HEK293 (cell line): ENCODE results near the gene UBE2D3.

Experiments
- CTCF ChIA-PET: fragments of 350-600 bp; formaldehyde crosslinking; extraction: SDS; loops from one replicate; lab custom pipeline; 2021; ENCODE audit warnings: antibody characterized with exemption; lab: Yijun Ruan, JAX
- POLR2A ChIA-PET: fragments of 300-600 bp; formaldehyde crosslinking; extraction: SDS; loops from one replicate; lab custom pipeline; 2020; ENCODE audit warnings: antibody characterized with exemption, inconsistent platforms; lab: Yijun Ruan, JAX
- H3K27ac ChIP-seq: fragments of 200-500 bp; sonication (Bioruptor generic); 2 replicates; pipeline ENCODE4 v1.5.1; 2014; ENCODE audit warnings: low read depth, low read length, control low read depth, inconsistent platforms; ENCODE audit errors: extremely low read depth
- H3K36me3 ChIP-seq, 2 experiments: fragments of 200-500 bp in 1 of 2; sonication (Bioruptor generic) in 1 of 2; 1 replicate in 1 of 2; 2 replicates in 1 of 2; pipeline ENCODE4 v1.5.1; 2014 to 2017; ENCODE audit warnings: inconsistent platforms in 2 of 2, low read length in 2 of 2; ENCODE audit not compliant: control insufficient read depth in 2 of 2, insufficient read depth in 1 of 2
- H3K4me1 ChIP-seq: fragments of 200-500 bp; sonication (Bioruptor generic); 2 replicates; pipeline ENCODE4 v1.5.1; 2014; ENCODE audit warnings: mild to moderate bottlenecking, low read length, inconsistent platforms; ENCODE audit not compliant: control insufficient read depth, insufficient read depth
- H3K4me3 ChIP-seq: 2 replicates; pipeline ENCODE4 v1.5.1; 2011; ENCODE audit warnings: low read depth, mild to moderate bottlenecking, control low read depth, low read length, moderate library complexity
- H3K9me3 ChIP-seq: fragments of 200-500 bp; sonication (Bioruptor generic); 2 replicates; pipeline ENCODE4 v1.5.1; 2014; ENCODE audit warnings: low read depth, low read length, inconsistent platforms; ENCODE audit not compliant: control insufficient read depth, insufficient read depth
- GFI1B ChIP-seq: fragments of 450-650 bp; formaldehyde crosslinking; IDR thresholded peaks from 2 replicates; pipeline ENCODE4 v1.5.1; 2016; ENCODE audit warnings: missing biosample characterization, missing genetic modification characterization
- KLF8 ChIP-seq: fragments of 450-650 bp; formaldehyde crosslinking; IDR thresholded peaks from 2 replicates; pipeline ENCODE4 v1.5.1; 2016; ENCODE audit warnings: missing biosample characterization, missing genetic modification characterization
- MYNN ChIP-seq: fragments of 450-650 bp; formaldehyde crosslinking; IDR thresholded peaks from 2 replicates; pipeline ENCODE4 v1.5.1; 2016; ENCODE audit warnings: missing biosample characterization, missing genetic modification characterization, borderline replicate concordance
- ZBTB26 ChIP-seq: fragments of 450-650 bp; formaldehyde crosslinking; optimal IDR thresholded peaks from 2 replicates; pipeline ENCODE3; 2016; ENCODE audit warnings: missing biosample characterization, mild to moderate bottlenecking, missing genetic modification characterization
- ZBTB7A ChIP-seq: fragments of 450-650 bp; formaldehyde crosslinking; IDR thresholded peaks from 2 replicates; pipeline ENCODE4 v1.5.1; 2016; ENCODE audit warnings: low read depth, missing biosample characterization, missing genetic modification characterization
- ZEB2 ChIP-seq: fragments of 450-650 bp; formaldehyde crosslinking; IDR thresholded peaks from 2 replicates; pipeline ENCODE4 v1.5.1; 2016; ENCODE audit warnings: missing biosample characterization, missing genetic modification characterization
- ZFHX2 ChIP-seq: fragments of 450-650 bp; formaldehyde crosslinking; conservative IDR thresholded peaks from 2 replicates; pipeline ENCODE4 v1.5.1; 2016; ENCODE audit warnings: missing biosample characterization, missing genetic modification characterization
- ZFP37 ChIP-seq: fragments of 450-650 bp; formaldehyde crosslinking; IDR thresholded peaks from 2 replicates; pipeline ENCODE4 v1.5.1; 2016; ENCODE audit warnings: missing biosample characterization, missing genetic modification characterization
- ZNF16 ChIP-seq: fragments of 450-650 bp; formaldehyde crosslinking; IDR thresholded peaks from 2 replicates; pipeline ENCODE4 v1.5.1; 2016; ENCODE audit warnings: low read depth, missing biosample characterization, missing genetic modification characterization
- ZNF184 ChIP-seq: fragments of 450-650 bp; IDR thresholded peaks from 2 replicates; pipeline ENCODE4 v1.5.1; 2018; ENCODE audit warnings: missing biosample characterization, mild to moderate bottlenecking, missing genetic modification characterization
- ZNF214 ChIP-seq: fragments of 450-650 bp; formaldehyde crosslinking; IDR thresholded peaks from 2 replicates; pipeline ENCODE4 v1.5.1; 2017; ENCODE audit warnings: missing biosample characterization, mild to moderate bottlenecking, missing genetic modification characterization, borderline replicate concordance
- ZNF24 ChIP-seq: fragments of 450-650 bp; formaldehyde crosslinking; IDR thresholded peaks from 2 replicates; pipeline ENCODE4 v1.5.1; 2016; ENCODE audit warnings: missing biosample characterization, missing genetic modification characterization
- ZNF26 ChIP-seq: fragments of 450-650 bp; formaldehyde crosslinking; IDR thresholded peaks from 2 replicates; pipeline ENCODE4 v1.5.1; 2016; ENCODE audit warnings: missing biosample characterization, missing genetic modification characterization
- ZNF324 ChIP-seq: fragments of 450-650 bp; formaldehyde crosslinking; IDR thresholded peaks from 2 replicates; pipeline ENCODE4 v1.5.1; 2016; ENCODE audit warnings: missing biosample characterization, missing genetic modification characterization
- ZNF473 ChIP-seq: fragments of 450-650 bp; formaldehyde crosslinking; IDR thresholded peaks from 2 replicates; pipeline ENCODE4 v1.5.1; 2017; ENCODE audit warnings: missing biosample characterization, missing genetic modification characterization
- ZNF555 ChIP-seq: fragments of 450-650 bp; formaldehyde crosslinking; conservative IDR thresholded peaks from 2 replicates; pipeline ENCODE4 v1.5.1; 2017; ENCODE audit warnings: missing biosample characterization, mild to moderate bottlenecking, missing genetic modification characterization, inconsistent platforms
- ZNF561 ChIP-seq: fragments of 450-650 bp; IDR thresholded peaks from 2 replicates; pipeline ENCODE4 v1.5.1; 2018; ENCODE audit warnings: missing biosample characterization, missing genetic modification characterization, borderline replicate concordance
- ZNF624 ChIP-seq: fragments of 450-650 bp; formaldehyde crosslinking; IDR thresholded peaks from 2 replicates; pipeline ENCODE4 v1.5.1; 2017; ENCODE audit warnings: missing biosample characterization, missing genetic modification characterization
- ZNF664 ChIP-seq: fragments of 450-650 bp; formaldehyde crosslinking; IDR thresholded peaks from 2 replicates; pipeline ENCODE4 v1.5.1; 2016; ENCODE audit warnings: missing biosample characterization, missing genetic modification characterization
- ZNF76 ChIP-seq: fragments of 450-650 bp; formaldehyde crosslinking; IDR thresholded peaks from 2 replicates; pipeline ENCODE4; 2016; ENCODE audit warnings: low read depth, missing biosample characterization, missing genetic modification characterization, borderline replicate concordance
- ZNF768 ChIP-seq: fragments of 450-650 bp; formaldehyde crosslinking; IDR thresholded peaks from 2 replicates; pipeline ENCODE4 v1.5.1; 2018; ENCODE audit warnings: missing biosample characterization, mild to moderate bottlenecking, missing genetic modification characterization
- ZNF837 ChIP-seq: fragments of 450-650 bp; formaldehyde crosslinking; IDR thresholded peaks from 2 replicates; pipeline ENCODE4 v1.5.1; 2016; ENCODE audit warnings: missing biosample characterization, missing genetic modification characterization
- ZSCAN16 ChIP-seq: fragments of 450-650 bp; formaldehyde crosslinking; IDR thresholded peaks from 2 replicates; pipeline ENCODE4 v1.5.1; 2016; ENCODE audit warnings: missing biosample characterization, missing genetic modification characterization
- ZSCAN5A ChIP-seq: fragments of 450-650 bp; formaldehyde crosslinking; IDR thresholded peaks from 2 replicates; pipeline ENCODE4 v1.5.1; 2016; ENCODE audit warnings: missing biosample characterization, missing genetic modification characterization
- TF ChIP-seq, protein P1 (sequence below): fragments of 450-650 bp; formaldehyde crosslinking; conservative IDR thresholded peaks from 2 replicates; pipeline ENCODE4 v1.5.1; 2016; ENCODE audit warnings: low read depth, missing biosample characterization, missing genetic modification characterization
- TF ChIP-seq, protein P2 (sequence below): fragments of 450-650 bp; formaldehyde crosslinking; IDR thresholded peaks from 2 replicates; pipeline ENCODE4 v1.5.1; 2016; ENCODE audit warnings: missing biosample characterization, missing genetic modification characterization

Gene UBE2D3

DNA sequence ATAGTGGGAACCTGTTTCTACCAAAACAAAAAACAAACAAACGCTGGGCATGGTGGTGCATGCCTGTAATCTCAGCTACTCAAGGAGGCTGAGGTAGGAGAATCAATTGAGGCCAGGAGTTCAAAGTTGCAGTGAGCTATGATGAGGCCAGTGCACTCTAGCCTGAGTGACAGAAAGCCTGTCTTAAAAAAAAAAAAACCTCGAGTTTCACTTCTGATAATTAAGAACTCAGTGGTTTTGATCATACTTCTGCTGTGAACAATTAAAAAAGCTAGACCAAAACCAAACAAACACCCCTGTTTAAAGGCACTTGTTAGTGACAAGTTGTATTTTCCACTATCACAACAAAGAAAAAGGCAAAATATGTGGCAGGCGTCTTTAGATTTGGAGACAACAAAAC, 15.0 kb upstream of the UBE2D3 start (continued):
- TF ChIP-seq, protein P1, sequence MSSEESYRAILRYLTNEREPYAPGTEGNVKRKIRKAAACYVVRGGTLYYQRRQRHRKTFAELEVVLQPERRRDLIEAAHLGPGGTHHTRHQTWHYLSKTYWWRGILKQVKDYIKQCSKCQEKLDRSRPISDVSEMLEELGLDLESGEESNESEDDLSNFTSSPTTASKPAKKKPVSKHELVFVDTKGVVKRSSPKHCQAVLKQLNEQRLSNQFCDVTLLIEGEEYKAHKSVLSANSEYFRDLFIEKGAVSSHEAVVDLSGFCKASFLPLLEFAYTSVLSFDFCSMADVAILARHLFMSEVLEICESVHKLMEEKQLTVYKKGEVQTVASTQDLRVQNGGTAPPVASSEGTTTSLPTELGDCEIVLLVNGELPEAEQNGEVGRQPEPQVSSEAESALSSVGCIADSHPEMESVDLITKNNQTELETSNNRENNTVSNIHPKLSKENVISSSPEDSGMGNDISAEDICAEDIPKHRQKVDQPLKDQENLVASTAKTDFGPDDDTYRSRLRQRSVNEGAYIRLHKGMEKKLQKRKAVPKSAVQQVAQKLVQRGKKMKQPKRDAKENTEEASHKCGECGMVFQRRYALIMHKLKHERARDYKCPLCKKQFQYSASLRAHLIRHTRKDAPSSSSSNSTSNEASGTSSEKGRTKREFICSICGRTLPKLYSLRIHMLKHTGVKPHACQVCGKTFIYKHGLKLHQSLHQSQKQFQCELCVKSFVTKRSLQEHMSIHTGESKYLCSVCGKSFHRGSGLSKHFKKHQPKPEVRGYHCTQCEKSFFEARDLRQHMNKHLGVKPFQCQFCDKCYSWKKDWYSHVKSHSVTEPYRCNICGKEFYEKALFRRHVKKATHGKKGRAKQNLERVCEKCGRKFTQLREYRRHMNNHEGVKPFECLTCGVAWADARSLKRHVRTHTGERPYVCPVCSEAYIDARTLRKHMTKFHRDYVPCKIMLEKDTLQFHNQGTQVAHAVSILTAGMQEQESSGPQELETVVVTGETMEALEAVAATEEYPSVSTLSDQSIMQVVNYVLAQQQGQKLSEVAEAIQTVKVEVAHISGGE, result no peak
- TF ChIP-seq ZFP37 (tag by site-specific recombination) (no peak), ZNF768 (tag by site-specific recombination) (no peak), ZNF473 (tag by site-specific recombination) (no peak), GFI1B (tag by site-specific recombination) (no peak), ZNF555 (tag by site-specific recombination) (no peak), ZBTB26 (tag by site-specific recombination) (no peak)
- TF ChIP-seq, all 188 proteins: peak for 0

GRCh38 chr4:102836596-102836995, 9.2 kb upstream of the UBE2D3 start:
- POLR2A ChIA-PET, result interaction anchor here (1.7 kb wide), 1 partner anchor 9 kb away, joined by 7 read pairs; the partner anchor contains the start of gene UBE2D3
- TF ChIP-seq ZSCAN5A (tag by site-specific recombination) (no peak), MYNN (no peak), ZSCAN16 (tag by site-specific recombination) (no peak), ZEB2 (tag by site-specific recombination) (no peak), ZNF76 (no peak), ZFHX2 (tag by site-specific recombination) (no peak), ZNF324 (tag by site-specific recombination) (no peak), ZNF473 (tag by site-specific recombination) (no peak), ZNF184 (tag by site-specific recombination) (no peak), ZNF26 (tag by site-specific recombination) (no peak), ZNF214 (no peak)
- TF ChIP-seq, all 188 proteins: peak for 0
- CTCF ChIA-PET, result no interaction called here

DNA sequence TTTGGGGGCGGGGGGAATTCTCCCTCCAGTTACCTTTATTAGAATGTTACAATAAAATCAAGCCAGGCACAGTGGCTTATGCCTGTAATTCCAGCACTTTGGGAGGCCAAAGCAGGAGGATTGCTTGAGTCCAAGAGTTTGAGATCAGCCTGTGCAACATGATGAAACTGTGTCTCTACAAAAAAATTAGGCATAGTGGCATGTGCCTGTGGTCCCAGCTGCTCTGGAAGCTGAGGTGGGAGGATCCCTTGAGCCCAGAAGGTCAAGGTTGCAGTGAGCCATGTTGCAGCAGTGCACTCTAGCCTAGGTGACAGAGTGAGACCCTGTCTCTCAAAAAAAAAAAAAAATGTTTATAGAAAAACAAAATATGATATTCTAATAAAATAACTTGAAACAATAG, 5.3 kb upstream of the UBE2D3 start:
- Histone ChIP-seq H3K27ac (no peak overlapping the region), H3K9me3 (no peaks in the 10 kb centered on the region), H3K36me3 (no peaks in the 10 kb centered on the region), H3K4me1 (no peaks in the 10 kb centered on the region), H3K4me3 (no peak overlapping the region)
- CTCF ChIA-PET, result no interaction called here
- POLR2A ChIA-PET, result no interaction called here
- TF ChIP-seq ZNF16 (tag by site-specific recombination) (no peak), ZNF837 (tag by site-specific recombination) (no peak), ZNF664 (tag by site-specific recombination) (no peak), ZNF24 (tag by site-specific recombination) (no peak), ZNF624 (no peak), ZNF214 (no peak), GFI1B (tag by site-specific recombination) (no peak), ZNF561 (tag by site-specific recombination) (no peak), ZNF473 (tag by site-specific recombination) (no peak), ZBTB7A (tag by site-specific recombination) (no peak), KLF8 (tag by site-specific recombination) (no peak)
- TF ChIP-seq, protein P2, sequence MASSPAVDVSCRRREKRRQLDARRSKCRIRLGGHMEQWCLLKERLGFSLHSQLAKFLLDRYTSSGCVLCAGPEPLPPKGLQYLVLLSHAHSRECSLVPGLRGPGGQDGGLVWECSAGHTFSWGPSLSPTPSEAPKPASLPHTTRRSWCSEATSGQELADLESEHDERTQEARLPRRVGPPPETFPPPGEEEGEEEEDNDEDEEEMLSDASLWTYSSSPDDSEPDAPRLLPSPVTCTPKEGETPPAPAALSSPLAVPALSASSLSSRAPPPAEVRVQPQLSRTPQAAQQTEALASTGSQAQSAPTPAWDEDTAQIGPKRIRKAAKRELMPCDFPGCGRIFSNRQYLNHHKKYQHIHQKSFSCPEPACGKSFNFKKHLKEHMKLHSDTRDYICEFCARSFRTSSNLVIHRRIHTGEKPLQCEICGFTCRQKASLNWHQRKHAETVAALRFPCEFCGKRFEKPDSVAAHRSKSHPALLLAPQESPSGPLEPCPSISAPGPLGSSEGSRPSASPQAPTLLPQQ (tag by site-specific recombination), result no peak

More at GRCh38 chr4:102836596-102836995, 9.2 kb upstream of the UBE2D3 start:
- Histone ChIP-seq H3K4me3 (no peak overlapping the region), H3K27ac (no peak overlapping the region), H3K4me1 (no peaks in the 10 kb centered on the region), H3K9me3 (no peaks in the 10 kb centered on the region), H3K36me3 (no peaks in the 10 kb centered on the region)
